ENCODE data around the gene SERPINB11. TPM values are rescaled to one million over a fixed set of nuclear protein-coding genes. Genes with fewer than 3 reads are reported as not detected.

The SERPINB11 gene
- total RNA-seq, 4 donors from 2014 or later: not detected

- Histone ChIP-seq H3K36me3 (no peaks in the 10 kb centered on the region), H3K4me3 (replicated peaks in 1 of 3) (no peak overlapping the region), H3K27ac (no peak overlapping the region), H3K4me1 (no peaks in the 10 kb centered on the region), H3K9me3 (no peaks in the 10 kb centered on the region), H3K27me3 (no peaks in the 10 kb centered on the region)
- TF ChIP-seq CTCF (IDR thresholded peaks at IDR 0.05): no peak
- TF ChIP-seq POLR2A (IDR thresholded peaks at IDR 0.05): no peak
- no peak for DNase-seq
- intact Hi-C loops (cut with DNase I): no loop called here
- WGBS, 2 donors: 62 to 63% methylated on average over 2 of the region's 2 CpGs
These were observed 15.9 kb upstream of the SERPINB11 start for GRCh38 chr18:63686871-63687270.

- no peaks in the 10 kb centered on the region for H3K27me3 ChIP-seq
- no peak for TF ChIP-seq CTCF (IDR thresholded peaks at IDR 0.05)
- TF ChIP-seq POLR2A (IDR thresholded peaks at IDR 0.05): no peak
- intact Hi-C loops (cut with DNase I): no loop called here
- no peak for DNase-seq
- no peak overlapping the region for H3K4me3 ChIP-seq (replicated peaks in 1 of 3)
- H3K36me3 ChIP-seq: no peaks in the 10 kb centered on the region
- no peaks in the 10 kb centered on the region for H3K4me1 ChIP-seq
- H3K27ac ChIP-seq: no peak overlapping the region
- no peaks in the 10 kb centered on the region for H3K9me3 ChIP-seq
- 62 to 68% methylated on average over 2 of the region's 2 CpGs for WGBS, 2 donors
These were observed 13.7 kb upstream of the SERPINB11 start for GRCh38 chr18:63689064-63689463.

- H3K4me1 ChIP-seq: no peaks in the 10 kb centered on the region
- H3K36me3 ChIP-seq: no peaks in the 10 kb centered on the region
- H3K27me3 ChIP-seq: no peaks in the 10 kb centered on the region
- no peaks in the 10 kb centered on the region for H3K9me3 ChIP-seq
- no peak overlapping the region for H3K27ac ChIP-seq
- TF ChIP-seq CTCF (IDR thresholded peaks at IDR 0.05): no peak
- no peak for DNase-seq
- H3K4me3 ChIP-seq (replicated peaks in 1 of 3): no peak overlapping the region
- intact Hi-C loops (cut with DNase I): no loop called here
- WGBS, 2 donors: 53 to 56% methylated on average over 3 of the region's 3 CpGs
These were observed 5.6 kb upstream of the SERPINB11 start for GRCh38 chr18:63697097-63697660.

- TF ChIP-seq CTCF (IDR thresholded peaks at IDR 0.05): no peak
- no peak for TF ChIP-seq POLR2A (IDR thresholded peaks at IDR 0.05)
- Histone ChIP-seq H3K4me1 (no peaks in the 10 kb centered on the region), H3K36me3 (no peaks in the 10 kb centered on the region), H3K27me3 (no peaks in the 10 kb centered on the region), H3K9me3 (no peaks in the 10 kb centered on the region), H3K27ac (no peak overlapping the region), H3K4me3 (replicated peaks in 1 of 3) (no peak overlapping the region)
- intact Hi-C loops (cut with DNase I): no loop called here
- WGBS, 2 donors: 76 to 86% methylated on average over 3 of the region's 3 CpGs
- no peak for DNase-seq
These were observed 2.3 kb upstream of the SERPINB11 start for GRCh38 chr18:63700501-63700900.

GRCh38 chr18:63701952-63702351 lies 808 bp upstream of the SERPINB11 start:
- H3K27ac ChIP-seq: no peak overlapping the region
- intact Hi-C loops (cut with DNase I): no loop called here
- no peaks in the 10 kb centered on the region for H3K36me3 ChIP-seq
- H3K9me3 ChIP-seq: no peaks in the 10 kb centered on the region
- TF ChIP-seq CTCF (IDR thresholded peaks at IDR 0.05) (no peak), POLR2A (IDR thresholded peaks at IDR 0.05) (no peak)
- no peaks in the 10 kb centered on the region for H3K4me1 ChIP-seq
- 84% methylated on average over 5 of the region's 5 CpGs for WGBS, 2 donors
- H3K27me3 ChIP-seq: no peaks in the 10 kb centered on the region
- H3K4me3 ChIP-seq (replicated peaks in 1 of 3): no peak overlapping the region
- no peak for DNase-seq
